ENCODE measurements around the gene HMOX1.

Gene HMOX1

DNA sequence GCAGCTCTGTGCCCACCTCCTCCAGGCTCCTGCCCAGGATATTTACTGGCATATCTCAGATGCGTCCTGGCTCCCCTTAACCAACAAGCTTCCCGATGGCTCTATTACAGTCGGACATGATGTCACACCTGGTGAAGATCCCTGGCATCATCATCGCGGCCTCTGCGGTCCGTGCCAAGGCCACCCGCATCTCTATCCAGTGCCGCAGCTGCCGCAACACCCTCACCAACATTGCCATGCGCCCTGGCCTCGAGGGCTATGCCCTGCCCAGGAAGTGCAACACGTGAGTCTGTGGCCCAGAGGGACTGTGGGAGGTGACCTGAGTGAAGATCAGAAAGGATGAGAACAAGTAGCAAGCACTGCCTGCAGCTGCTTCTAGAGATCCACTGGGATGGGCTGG is 25.5 kb downstream of the HMOX1 start:
- DNase-seq (ENCODE audit: low spot score), result no peak

- no peak for DNase-seq (ENCODE audit: low spot score)
These were observed 26.5 kb downstream of the HMOX1 start for GRCh38 chr22:35407362-35407761.

- DNase-seq (ENCODE audit: low spot score), result no peak
These were observed 29.1 kb downstream of the HMOX1 start for GRCh38 chr22:35409783-35410662.

DNA sequence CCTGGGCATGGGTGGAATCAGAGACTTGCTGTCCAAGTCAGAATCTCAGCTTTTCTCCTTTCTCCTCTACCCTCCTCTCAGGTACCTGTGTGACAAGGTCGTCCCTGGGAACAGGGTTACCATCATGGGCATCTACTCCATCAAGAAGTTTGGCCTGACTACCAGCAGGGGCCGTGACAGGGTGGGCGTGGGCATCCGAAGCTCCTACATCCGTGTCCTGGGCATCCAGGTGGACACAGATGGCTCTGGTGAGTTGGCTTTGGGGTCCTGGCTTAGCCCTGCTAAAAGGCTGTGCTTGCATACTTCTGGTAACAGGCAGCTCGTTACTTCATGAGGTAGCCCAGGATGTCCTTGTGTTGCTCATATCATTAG is 29.8 kb downstream of the HMOX1 start:
- DNase-seq (ENCODE audit: low spot score), result no peak

GRCh38 chr22:35411102-35411501 is 30.2 kb downstream of the HMOX1 start:
- DNase-seq (ENCODE audit: low spot score), result no peak

DNA sequence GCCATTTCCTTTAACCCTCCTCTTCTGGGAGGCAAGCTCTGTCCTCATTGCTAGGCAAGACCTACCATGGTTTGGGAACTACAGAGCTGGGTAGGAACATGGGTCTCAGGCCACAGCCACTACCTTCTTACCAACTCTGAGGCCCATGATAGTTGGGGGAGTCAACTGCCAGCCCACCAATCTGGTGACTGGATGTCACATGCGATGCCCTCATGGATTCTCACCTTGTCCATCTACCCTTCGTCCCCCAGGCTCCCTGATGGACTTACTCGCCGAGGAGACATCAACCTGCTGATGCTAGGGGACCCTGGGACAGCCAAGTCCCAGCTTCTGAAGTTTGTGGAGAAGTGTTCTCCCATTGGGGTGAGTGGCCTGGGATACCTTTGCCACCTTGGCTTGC is 32.7 kb downstream of the HMOX1 start:
- DNase-seq (ENCODE audit: low spot score), result no peak

- DNase-seq (ENCODE audit: low spot score), result no peak
These were observed 36.7 kb downstream of the HMOX1 start for GRCh38 chr22:35417606-35418005.

- DNase-seq (ENCODE audit: low spot score), result peak; percentile 53
These were observed 37.2 kb downstream of the HMOX1 start for GRCh38 chr22:35418088-35418487.

GRCh38 chr22:35418731-35419130 is 37.8 kb downstream of the HMOX1 start:
- no peak for DNase-seq (ENCODE audit: low spot score)

GRCh38 chr22:35419756-35420155 is 38.9 kb downstream of the HMOX1 start:
- no peak for DNase-seq (ENCODE audit: low spot score)

GRCh38 chr22:35421121-35421520 is 40.2 kb downstream of the HMOX1 start:
- no peak for DNase-seq (ENCODE audit: low spot score)

DNA sequence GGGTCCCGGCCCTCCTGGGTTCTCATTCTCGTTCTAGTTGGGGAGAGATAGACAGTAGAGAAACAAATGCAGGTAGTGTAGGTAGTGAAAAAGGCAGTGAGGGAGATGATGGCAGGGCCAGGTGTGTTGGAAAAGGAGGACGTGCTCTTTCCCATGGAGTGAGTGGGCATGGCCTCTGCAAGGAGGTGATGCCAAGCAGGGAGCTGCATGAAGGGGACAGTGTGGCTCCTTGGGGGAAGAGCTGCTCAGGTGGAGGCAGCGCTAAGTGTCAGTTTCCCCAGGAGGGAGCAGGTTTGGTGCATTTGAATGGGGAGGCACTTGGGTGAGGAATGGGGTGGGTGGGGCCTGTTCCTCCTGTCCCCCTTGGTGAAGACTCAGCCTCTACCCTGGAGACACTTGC is 41.2 kb downstream of the HMOX1 start:
- no peak for DNase-seq (ENCODE audit: low spot score)

DNA sequence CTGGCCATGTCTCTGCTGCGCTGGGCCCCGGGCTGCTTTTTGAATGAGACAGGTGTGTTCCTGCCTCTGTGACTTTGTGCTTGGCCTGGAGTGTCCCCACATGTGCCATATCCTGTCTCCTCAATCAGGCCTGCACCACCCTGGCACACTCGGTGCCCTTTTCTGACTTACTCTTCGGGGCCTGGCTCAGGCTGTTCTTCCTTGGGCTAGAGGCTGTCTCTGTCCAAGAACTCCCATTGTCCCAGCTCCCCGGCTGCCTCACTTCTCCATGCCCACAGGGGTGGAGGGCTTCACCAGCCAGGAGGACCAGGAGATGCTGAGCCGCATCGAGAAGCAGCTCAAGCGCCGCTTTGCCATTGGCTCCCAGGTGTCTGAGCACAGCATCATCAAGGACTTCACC is 42.0 kb downstream of the HMOX1 start:
- DNase-seq (ENCODE audit: low spot score), result no peak

DNA sequence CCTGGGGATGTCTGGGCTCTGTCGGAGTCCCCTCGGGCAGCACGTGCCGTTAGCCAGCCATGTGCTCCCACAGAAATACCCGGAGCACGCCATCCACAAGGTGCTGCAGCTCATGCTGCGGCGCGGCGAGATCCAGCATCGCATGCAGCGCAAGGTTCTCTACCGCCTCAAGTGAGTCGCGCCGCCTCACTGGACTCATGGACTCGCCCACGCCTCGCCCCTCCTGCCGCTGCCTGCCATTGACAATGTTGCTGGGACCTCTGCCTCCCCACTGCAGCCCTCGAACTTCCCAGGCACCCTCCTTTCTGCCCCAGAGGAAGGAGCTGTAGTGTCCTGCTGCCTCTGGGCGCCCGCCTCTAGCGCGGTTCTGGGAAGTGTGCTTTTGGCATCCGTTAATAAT is 43.2 kb downstream of the HMOX1 start:
- no peak for DNase-seq (ENCODE audit: low spot score)

GRCh38 chr22:35424761-35425160 is 43.9 kb downstream of the HMOX1 start:
- no peak for DNase-seq (ENCODE audit: low spot score)

DNA sequence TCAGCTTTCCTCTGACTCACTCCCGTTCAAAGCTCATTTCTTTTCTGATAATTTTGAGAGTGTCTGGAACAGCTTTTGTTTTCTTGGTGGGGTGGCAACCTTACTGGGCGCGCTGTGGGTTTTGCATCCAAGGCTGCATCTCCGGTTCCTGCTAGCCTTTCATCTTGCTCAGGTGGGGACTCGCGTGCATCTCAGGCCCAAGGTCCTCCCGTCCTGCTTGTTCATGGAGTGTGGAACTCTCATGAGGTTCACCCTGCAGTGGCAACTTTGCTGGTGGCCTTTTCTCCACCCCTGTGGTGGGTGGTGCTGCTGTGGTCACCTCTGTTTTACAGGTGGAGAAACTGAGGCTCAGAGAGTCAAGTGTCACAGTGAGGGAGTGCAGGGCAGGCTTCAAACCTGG is 44.6 kb downstream of the HMOX1 start:
- no peak for DNase-seq (ENCODE audit: low spot score)

DNA sequence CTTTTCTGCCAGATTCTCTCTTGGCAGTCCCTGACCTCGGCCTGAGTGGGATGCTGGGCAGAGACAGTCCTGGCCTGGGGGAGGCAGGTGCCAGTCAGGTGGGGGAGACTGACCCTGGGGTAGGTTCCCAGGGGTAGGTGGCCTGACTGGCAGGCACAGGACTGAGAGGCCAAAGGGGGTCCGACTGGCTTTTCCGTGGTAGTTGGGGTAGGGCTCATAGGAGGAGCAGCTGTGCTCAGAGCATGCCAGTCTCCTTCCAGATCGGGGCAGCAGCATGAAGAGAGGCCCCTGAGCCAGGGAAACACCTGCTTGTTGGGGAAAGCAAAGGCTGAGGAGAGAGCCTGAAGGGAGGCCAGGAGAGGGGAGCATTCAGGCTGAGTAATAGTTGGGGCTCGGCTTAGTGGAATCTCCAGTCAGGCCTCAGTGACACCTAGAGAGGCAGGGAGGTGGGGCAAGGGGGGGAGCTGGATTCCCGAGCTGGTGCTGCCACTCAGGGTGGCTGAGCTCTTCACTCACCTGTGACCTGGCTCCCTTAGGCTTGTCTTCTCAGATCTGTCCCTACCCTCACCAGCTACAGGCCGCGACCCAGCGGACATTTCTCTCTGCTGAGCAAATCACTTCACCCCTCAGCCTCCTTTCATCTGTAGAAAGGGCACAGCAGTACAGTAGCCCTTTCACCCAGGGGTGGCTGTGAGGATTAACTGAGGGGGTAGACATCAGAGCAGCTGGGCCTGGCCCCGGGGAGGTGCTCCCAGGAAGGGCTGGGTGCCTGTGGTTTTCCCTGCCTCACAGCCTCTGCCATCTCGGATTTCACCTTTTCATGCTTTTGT is 45.3 kb downstream of the HMOX1 start:
- DNase-seq (ENCODE audit: low spot score), result peak; percentile 40

GRCh38 chr22:35426801-35427140 is 45.9 kb downstream of the HMOX1 start:
- DNase-seq (ENCODE audit: low spot score), result no peak

DNA sequence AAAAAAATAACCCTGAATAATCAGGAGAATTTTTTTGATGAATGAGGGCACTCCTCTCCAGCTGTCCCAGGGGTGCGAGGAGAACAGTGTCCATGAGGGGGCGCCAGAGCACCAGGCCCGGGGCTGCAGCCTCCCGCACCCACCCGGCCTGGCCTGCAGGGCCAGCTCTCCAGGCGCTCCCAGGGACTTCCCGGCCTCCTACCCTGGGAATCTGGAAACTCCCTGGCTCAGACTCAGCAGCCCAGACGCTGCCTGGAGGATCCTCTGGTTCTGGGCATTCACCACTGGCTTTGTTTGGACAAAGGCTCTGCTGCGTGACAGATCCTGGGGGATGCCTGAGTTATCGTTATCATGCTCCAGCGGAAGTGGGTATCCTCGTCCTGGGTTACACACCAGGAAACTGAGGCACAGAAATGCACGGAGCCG is 50.0 kb downstream of the HMOX1 start:
- peak; percentile 99 for DNase-seq (ENCODE audit: low spot score)

GRCh38 chr22:35431483-35432227 is 50.8 kb downstream of the HMOX1 start:
- no peak for DNase-seq (ENCODE audit: low spot score)

DNA sequence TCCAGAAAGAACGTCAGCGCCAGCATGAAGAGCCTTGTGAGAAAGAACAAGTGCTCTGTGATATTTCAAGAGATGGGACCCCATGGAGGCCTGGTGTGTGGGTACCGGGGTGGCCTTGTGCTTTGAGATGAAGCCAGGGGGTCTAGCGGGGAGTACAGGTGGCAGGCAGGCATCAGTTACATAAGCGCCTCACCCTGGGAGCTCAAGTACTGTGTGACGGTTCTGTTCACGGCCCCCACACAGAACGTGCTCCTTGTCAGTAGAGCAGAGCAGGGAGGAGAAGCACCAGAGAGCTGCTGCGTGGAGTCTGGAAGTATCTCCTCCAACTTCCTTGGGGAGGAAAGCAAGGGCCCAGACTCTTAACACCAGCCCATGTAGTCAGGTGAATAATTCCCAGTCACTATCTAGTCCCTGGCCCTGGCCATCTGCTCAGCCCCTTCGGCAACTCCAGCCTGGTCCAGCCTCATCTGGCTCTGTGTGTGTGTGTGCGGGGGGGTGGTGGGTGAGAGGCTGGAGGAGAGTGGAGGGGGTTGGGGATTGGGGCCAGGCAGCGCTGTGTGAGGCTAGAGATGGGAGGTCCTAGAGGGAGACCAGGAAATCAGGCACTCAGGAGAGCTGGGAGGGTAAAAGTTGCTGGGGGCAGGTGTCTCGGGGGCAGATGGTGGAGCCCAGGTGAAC is 51.5 kb downstream of the HMOX1 start:
- DNase-seq (ENCODE audit: low spot score), result no peak

- no peak for DNase-seq (ENCODE audit: low spot score)
These were observed 53.3 kb downstream of the HMOX1 start for GRCh38 chr22:35434061-35434710.

Data from GM03348 (cell line).